A673 (cell line): Measurements from ENCODE around the gene NKX6-2.

Experiments used
- EZH2 ChIP-seq: fragments of 200-600 bp; sonication (generic); IDR thresholded peaks from 2 replicates; pipeline ENCODE4 v1.6.1; 2017; ENCODE audit warnings: borderline replicate concordance, low read depth, mild to moderate bottlenecking, mixed read lengths, antibody characterized with exemption, low read length; ENCODE audit not compliant: poor library complexity, severe bottlenecking
- TF ChIP-seq, protein P1 (sequence below): fragments of 300-800, 200-600 bp; sonication (generic); conservative IDR thresholded peaks from 2 replicates; pipeline ENCODE4 v1.5.1; 2017; ENCODE audit warnings: low read depth, mild to moderate bottlenecking, antibody characterized with exemption, low read length, moderate library complexity, mixed read lengths

- TF ChIP-seq, protein P1, sequence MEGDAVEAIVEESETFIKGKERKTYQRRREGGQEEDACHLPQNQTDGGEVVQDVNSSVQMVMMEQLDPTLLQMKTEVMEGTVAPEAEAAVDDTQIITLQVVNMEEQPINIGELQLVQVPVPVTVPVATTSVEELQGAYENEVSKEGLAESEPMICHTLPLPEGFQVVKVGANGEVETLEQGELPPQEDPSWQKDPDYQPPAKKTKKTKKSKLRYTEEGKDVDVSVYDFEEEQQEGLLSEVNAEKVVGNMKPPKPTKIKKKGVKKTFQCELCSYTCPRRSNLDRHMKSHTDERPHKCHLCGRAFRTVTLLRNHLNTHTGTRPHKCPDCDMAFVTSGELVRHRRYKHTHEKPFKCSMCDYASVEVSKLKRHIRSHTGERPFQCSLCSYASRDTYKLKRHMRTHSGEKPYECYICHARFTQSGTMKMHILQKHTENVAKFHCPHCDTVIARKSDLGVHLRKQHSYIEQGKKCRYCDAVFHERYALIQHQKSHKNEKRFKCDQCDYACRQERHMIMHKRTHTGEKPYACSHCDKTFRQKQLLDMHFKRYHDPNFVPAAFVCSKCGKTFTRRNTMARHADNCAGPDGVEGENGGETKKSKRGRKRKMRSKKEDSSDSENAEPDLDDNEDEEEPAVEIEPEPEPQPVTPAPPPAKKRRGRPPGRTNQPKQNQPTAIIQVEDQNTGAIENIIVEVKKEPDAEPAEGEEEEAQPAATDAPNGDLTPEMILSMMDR: no peak
- no peak for TF ChIP-seq EZH2
These were observed 40.0 kb downstream of the NKX6-2 start for GRCh38 chr10:132745971-132746370.
